Measurements from ENCODE around the gene IRAG1.

DNA sequence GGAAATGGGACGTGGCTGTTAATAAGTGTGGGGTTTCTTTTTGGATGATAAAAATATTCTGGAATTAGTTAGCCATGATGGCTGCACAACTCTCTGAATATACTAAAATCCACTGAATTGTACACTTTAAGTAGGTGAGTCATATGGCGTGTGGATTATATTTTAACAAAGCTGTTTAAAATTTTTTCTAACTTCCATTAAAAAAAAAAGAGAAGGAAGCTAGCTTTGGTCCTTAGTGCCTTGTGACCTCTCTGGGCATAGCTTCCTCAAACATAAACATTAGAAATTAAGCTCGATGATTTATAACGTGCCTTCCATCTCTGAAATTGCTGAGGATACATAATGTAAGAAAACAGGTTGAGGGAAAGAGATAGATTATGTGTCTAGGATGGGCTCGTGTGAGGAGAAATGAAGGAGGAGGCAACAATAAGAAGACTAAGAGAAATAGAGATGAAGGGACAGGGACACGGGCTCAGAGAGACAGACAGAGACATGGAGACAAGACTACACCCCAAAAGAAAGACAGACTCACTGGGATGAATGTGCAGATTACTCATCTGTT lies 20.0 kb downstream of the IRAG1 start:
- TF ChIP-seq EP300 (IDR thresholded peaks at IDR 0.05; ENCODE audit: borderline replicate concordance) (no peak), CREB1 (IDR thresholded peaks at IDR 0.05; ENCODE audit: low read depth) (no peak), TCF12 (IDR thresholded peaks at IDR 0.05; ENCODE audit: low read depth) (no peak), TAF1 (IDR thresholded peaks at IDR 0.05; ENCODE audit: low read depth) (no peak), REST (IDR thresholded peaks at IDR 0.05; ENCODE audit: low read depth) (no peak), CEBPB (IDR thresholded peaks at IDR 0.05) (no peak), MAX (IDR thresholded peaks at IDR 0.05) (no peak), USF1 (IDR thresholded peaks at IDR 0.05) (no peak), ZBTB7A (IDR thresholded peaks at IDR 0.05; ENCODE audit: low read depth) (no peak), FOXM1 (IDR thresholded peaks at IDR 0.05; ENCODE audit: borderline replicate concordance, low read depth) (no peak), TEAD4 (IDR thresholded peaks at IDR 0.05) (no peak), RAD21 (IDR thresholded peaks at IDR 0.05; ENCODE audit: low read depth) (no peak)
